Measurements from ENCODE around the gene GPATCH11. TPM values are rescaled to one million over a fixed set of nuclear protein-coding genes. Genes with fewer than 3 reads are reported as not detected.

The GPATCH11 gene
- total RNA-seq, 2 experiments from 2014 or later = 12.6 to 13.0 TPM

DNA sequence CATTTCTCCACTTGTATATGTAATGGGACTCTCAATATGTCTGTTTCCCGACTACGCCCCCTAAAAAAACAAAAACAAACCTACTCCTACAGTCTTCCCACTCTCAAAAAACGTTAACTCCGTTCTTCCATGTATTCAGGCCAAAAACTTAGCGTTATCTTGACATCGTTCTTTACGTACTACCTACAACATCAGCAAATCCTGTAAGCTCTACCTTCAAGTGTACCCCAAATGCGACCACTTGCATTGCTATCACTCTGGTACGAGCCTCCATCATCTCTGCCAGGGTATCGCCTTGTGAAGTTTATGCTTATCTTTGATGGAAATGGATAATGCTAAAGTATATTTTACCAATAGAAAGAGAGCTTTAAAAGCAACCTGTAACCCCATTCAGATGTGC lies 479 bp downstream of the GPATCH11 start:
- Mint-ChIP-seq H3K27ac (no peak overlapping the region), H3K27me3 (no peaks in the 10 kb centered on the region), H3K9me3 (no peaks in the 10 kb centered on the region), H3K4me3 (no peak overlapping the region), H3K36me3 (peaks cover 16% of the 10 kb centered on the region), H3K4me1 (ENCODE audit: low read depth) (peaks cover 31% of the 10 kb centered on the region)
- intact Hi-C loops (cut with micrococcal nuclease) = loop anchor here (1.0 to 10.0 kb wide), 5 partner anchors 112 to 1667 kb away; partner anchors contain the start of genes CEBPZ, CEBPZOS, NDUFAF7 and SRSF7
- POLR2A ChIA-PET = no interaction called here
- no peak for DNase-seq
- CTCF ChIA-PET = no interaction called here

DNA sequence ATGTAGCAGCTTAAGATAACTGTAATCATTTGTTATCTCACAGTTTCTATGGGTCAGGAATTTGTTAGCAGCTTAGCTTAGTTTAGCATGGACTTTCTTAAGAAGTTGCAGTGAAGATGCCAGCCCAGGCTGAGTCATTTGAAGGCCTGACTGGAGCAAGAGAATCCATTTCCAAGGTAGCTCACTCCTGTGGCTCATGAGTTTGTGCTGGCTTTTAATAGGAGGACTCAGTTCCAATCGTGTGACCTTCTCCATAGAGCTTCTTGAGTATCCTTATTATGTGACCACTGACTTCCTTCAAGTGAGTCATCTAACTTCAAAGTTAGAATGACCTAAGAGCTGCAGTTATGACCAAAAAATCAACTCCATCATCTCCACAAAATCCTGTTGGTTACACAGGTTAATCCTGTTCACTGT lies 1.4 kb downstream of the GPATCH11 start:
- intact Hi-C loops (cut with micrococcal nuclease) = loop anchor here (2.0 to 10.0 kb wide), 2 partner anchors 145 to 789 kb away; partner anchors contain the start of genes CEBPZ and NDUFAF7
- Mint-ChIP-seq H3K27me3 (no peaks in the 10 kb centered on the region), H3K9me3 (no peaks in the 10 kb centered on the region), H3K4me1 (ENCODE audit: low read depth) (peaks cover 22% of the 10 kb centered on the region), H3K4me3 (no peak overlapping the region), H3K36me3 (peaks cover 14% of the 10 kb centered on the region), H3K27ac (no peak overlapping the region)
- CTCF ChIA-PET = interaction anchor here (1.0 kb wide), 1 partner anchor 83 kb away, joined by 4 read pairs; no protein-coding TSS in a partner anchor
- peak; percentile 33 for DNase-seq
- POLR2A ChIA-PET = interaction anchor here (0.6 kb wide), 1 partner anchor 232 kb away, joined by 3 read pairs; no protein-coding TSS in a partner anchor

DNA sequence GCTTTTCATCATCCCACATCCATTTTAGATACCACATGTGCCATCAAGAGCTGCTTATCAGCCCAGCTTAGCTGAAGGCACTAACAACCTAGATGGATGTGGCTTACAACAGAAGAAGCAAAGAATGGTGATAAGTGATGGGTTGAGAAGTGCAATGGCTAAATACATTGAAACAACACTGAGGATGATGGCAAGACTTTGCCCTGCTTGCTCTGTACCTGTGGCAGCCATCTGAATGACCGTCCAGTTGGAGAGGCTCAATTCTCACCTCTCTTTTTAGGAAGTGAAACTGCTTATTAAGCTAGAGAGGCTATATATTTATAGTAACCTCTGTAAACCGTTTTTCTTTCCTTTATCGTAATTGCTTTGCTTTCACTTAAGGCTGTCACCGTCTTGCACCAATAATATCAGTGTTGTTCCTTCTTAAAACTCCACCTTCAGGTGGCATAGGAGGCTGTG lies 5.7 kb downstream of the GPATCH11 start:
- no peaks in the 10 kb centered on the region for H3K9me3 Mint-ChIP-seq
- H3K36me3 Mint-ChIP-seq = peaks cover 21% of the 10 kb centered on the region
- no peaks in the 10 kb centered on the region for H3K27me3 Mint-ChIP-seq
- ChIA-PET CTCF (no interaction called here), POLR2A (no interaction called here)
- intact Hi-C loops (cut with micrococcal nuclease) = no loop called here
- no peak overlapping the region for H3K27ac Mint-ChIP-seq
- DNase-seq = no peak
- no peaks in the 10 kb centered on the region for H3K4me1 Mint-ChIP-seq (ENCODE audit: low read depth)
- no peak overlapping the region for H3K4me3 Mint-ChIP-seq

DNA sequence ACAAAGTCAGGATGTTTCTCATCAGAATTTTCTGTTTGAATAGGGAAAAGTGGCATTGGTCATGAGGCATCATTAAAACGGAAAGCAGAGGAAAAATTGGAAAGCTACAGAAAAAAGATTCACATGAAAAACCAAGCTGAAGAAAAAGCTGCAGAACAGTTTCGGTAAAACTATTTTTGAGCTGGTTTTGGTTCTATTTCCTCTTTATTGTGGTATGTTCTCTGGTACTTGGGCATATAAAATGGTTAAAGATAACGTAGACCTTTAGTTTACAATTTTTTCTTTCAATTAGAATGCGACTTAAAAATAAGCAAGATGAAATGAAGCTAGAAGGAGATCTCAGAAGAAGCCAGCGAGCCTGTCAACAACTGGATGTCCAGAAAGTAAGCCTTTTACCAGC lies 7.6 kb downstream of the GPATCH11 start:
- Mint-ChIP-seq H3K36me3 (peaks cover 28% of the 10 kb centered on the region), H3K9me3 (no peaks in the 10 kb centered on the region), H3K4me1 (ENCODE audit: low read depth) (no peaks in the 10 kb centered on the region), H3K27me3 (no peaks in the 10 kb centered on the region), H3K27ac (no peak overlapping the region), H3K4me3 (no peak overlapping the region)
- no peak for DNase-seq
- ChIA-PET CTCF (no interaction called here), POLR2A (no interaction called here)
- intact Hi-C loops (cut with micrococcal nuclease) = no loop called here

DNA sequence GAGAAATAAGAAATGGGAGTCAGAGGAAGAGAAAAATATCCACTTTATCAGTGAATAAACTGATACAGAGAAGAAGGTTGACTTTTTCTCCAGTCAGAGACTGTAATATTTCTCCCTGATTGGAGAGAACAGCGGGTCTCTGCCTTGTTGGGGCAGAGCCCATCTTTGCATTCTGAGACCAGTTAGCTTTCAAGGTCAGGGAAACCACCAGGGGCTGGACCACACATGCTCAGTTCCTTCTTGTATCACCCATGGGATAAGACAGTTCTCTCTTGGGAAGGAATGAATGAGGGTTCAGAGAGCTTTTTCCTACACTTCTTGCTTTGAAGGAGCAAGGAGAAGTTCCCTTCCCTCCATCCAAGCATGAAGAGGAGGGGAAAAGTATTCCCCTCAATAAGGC lies 12.2 kb downstream of the GPATCH11 start:
- Mint-ChIP-seq H3K27me3 (no peaks in the 10 kb centered on the region), H3K9me3 (no peaks in the 10 kb centered on the region), H3K36me3 (peaks cover 27% of the 10 kb centered on the region), H3K4me3 (no peak overlapping the region), H3K27ac (no peak overlapping the region), H3K4me1 (ENCODE audit: low read depth) (no peaks in the 10 kb centered on the region)
- CTCF ChIA-PET = no interaction called here
- intact Hi-C loops (cut with micrococcal nuclease) = no loop called here
- no peak for DNase-seq
- POLR2A ChIA-PET = no interaction called here

DNA sequence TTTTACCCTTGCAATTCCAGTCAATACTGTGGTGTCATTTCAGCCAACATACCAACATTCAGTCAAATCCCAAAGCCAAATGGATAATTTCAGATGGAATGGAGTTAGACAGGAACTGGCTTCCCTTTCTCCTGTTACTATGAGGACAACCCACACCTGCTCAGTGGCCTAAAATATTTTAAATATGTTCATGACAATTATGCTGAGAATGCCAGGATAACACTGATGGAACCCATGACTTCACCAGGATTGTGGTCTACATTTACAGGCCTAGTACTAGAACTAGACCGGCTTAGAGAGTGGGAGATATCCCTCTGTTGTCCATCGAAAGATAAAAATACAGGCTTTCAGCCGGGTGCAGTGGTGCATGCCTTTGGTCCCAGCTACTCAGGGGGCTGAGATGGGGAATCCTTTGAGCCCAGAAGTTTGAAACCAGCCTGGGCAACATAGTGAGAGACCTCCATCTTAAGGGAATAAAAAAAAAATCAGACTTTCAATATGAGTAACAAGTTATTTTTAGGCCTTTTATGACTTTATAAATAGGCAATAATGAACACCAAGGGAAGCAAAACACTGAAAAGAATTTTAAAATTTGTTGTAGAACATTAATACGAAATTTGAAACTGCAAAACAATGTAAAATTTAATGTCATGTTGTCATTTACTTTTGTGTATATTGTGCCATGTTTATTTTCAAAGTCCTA lies 14.2 kb downstream of the GPATCH11 start:
- H3K27me3 Mint-ChIP-seq = no peaks in the 10 kb centered on the region
- intact Hi-C loops (cut with micrococcal nuclease) = no loop called here
- H3K4me3 Mint-ChIP-seq = no peak overlapping the region
- POLR2A ChIA-PET = no interaction called here
- H3K36me3 Mint-ChIP-seq = peaks cover 22% of the 10 kb centered on the region
- CTCF ChIA-PET = no interaction called here
- no peaks in the 10 kb centered on the region for H3K9me3 Mint-ChIP-seq
- no peak for DNase-seq
- H3K4me1 Mint-ChIP-seq (ENCODE audit: low read depth) = no peaks in the 10 kb centered on the region
- no peak overlapping the region for H3K27ac Mint-ChIP-seq

DNA sequence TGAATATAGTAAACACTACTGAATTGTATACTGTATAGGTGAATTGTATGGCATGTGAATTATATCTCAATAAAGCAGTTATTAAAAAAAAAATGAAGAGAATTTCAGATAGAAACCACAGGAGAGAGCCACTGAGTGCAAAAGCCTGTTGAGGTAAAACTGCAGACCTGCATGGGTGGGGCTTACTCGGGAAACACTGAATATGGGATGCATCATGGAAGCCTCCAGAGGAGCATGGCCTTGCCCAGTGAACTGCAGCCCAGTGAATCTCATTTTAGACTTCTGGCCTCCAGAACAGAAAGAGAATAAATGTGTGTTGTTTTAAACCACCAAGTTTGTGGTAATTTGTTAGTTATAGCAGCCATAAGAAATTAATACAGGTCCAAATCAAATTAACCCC lies 15.7 kb downstream of the GPATCH11 start:
- H3K36me3 Mint-ChIP-seq = peaks cover 17% of the 10 kb centered on the region
- no peak overlapping the region for H3K4me3 Mint-ChIP-seq
- CTCF ChIA-PET = no interaction called here
- H3K27ac Mint-ChIP-seq = no peak overlapping the region
- DNase-seq = no peak
- H3K9me3 Mint-ChIP-seq = no peaks in the 10 kb centered on the region
- H3K27me3 Mint-ChIP-seq = no peaks in the 10 kb centered on the region
- intact Hi-C loops (cut with micrococcal nuclease) = no loop called here
- POLR2A ChIA-PET = no interaction called here
- no peaks in the 10 kb centered on the region for H3K4me1 Mint-ChIP-seq (ENCODE audit: low read depth)

DNA sequence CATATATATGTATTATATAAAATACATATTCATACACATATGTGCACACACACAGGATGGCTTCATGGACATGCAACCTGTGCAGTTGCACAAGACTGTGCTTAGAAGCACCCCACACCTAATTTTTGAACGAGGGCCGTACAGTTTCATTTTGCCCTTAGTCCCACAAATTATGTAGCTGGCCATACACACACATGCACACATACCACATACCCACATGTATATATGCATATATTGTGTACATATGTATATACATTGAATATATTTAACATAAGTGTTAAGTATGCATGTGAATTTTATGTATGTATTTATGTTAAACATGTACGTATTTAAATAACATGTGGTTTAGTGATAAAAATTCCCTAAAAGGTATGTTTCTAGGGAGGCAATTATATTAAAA lies 18.3 kb downstream of the GPATCH11 start:
- Mint-ChIP-seq H3K36me3 (peaks cover 15% of the 10 kb centered on the region), H3K27me3 (no peaks in the 10 kb centered on the region), H3K27ac (no peak overlapping the region), H3K9me3 (no peaks in the 10 kb centered on the region), H3K4me3 (no peak overlapping the region), H3K4me1 (ENCODE audit: low read depth) (no peaks in the 10 kb centered on the region)
- CTCF ChIA-PET = no interaction called here
- intact Hi-C loops (cut with micrococcal nuclease) = no loop called here
- POLR2A ChIA-PET = no interaction called here
- DNase-seq = no peak

DNA sequence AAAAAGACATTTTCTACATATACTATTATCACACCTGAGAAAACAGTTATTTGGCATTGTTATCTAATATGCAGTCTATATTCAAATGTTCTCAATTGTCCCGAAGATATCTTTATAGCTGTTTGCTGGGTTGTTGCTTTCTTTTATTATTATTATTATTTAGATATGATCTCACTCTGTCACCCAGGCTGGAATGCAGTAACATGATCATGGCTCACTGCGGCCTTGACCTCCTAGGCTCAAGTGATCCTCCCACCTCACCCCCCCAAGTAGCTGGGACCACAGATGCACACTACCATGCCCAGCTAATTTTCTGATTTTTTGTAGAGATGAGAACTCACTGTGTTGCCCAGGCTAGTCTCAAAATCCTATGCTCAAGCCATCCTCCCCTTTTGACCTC lies 19.9 kb downstream of the GPATCH11 start:
- no peaks in the 10 kb centered on the region for H3K9me3 Mint-ChIP-seq
- no peak for DNase-seq
- POLR2A ChIA-PET = no interaction called here
- intact Hi-C loops (cut with micrococcal nuclease) = no loop called here
- no peak overlapping the region for H3K27ac Mint-ChIP-seq
- no peaks in the 10 kb centered on the region for H3K27me3 Mint-ChIP-seq
- CTCF ChIA-PET = no interaction called here
- H3K4me1 Mint-ChIP-seq (ENCODE audit: low read depth) = no peaks in the 10 kb centered on the region
- H3K36me3 Mint-ChIP-seq = peaks cover 24% of the 10 kb centered on the region
- H3K4me3 Mint-ChIP-seq = no peak overlapping the region

DNA sequence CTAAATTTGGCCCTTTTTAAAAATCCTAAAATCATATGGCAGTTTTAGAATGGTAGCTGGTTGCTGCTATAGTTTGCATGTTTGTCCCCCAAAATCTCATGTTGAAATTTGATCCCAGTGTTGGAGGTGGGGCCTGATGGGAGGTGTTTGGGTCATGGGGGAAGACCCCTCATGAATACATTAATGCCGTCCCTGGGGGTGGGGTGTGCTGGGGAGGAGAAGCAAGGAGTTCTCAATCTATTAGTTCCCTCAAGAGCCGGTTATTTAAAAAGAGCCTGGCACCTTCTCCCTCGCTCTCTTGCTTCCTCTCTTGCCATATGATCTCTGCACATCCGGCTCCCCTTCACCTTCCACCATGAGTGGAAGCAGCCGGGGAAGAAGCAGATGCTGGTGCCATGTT lies 20.8 kb downstream of the GPATCH11 start:
- Mint-ChIP-seq H3K9me3 (no peaks in the 10 kb centered on the region), H3K27ac (no peak overlapping the region), H3K4me3 (no peak overlapping the region), H3K4me1 (ENCODE audit: low read depth) (no peaks in the 10 kb centered on the region), H3K27me3 (no peaks in the 10 kb centered on the region), H3K36me3 (peaks cover 20% of the 10 kb centered on the region)
- CTCF ChIA-PET = no interaction called here
- POLR2A ChIA-PET = no interaction called here
- no peak for DNase-seq
- intact Hi-C loops (cut with micrococcal nuclease) = no loop called here

DNA sequence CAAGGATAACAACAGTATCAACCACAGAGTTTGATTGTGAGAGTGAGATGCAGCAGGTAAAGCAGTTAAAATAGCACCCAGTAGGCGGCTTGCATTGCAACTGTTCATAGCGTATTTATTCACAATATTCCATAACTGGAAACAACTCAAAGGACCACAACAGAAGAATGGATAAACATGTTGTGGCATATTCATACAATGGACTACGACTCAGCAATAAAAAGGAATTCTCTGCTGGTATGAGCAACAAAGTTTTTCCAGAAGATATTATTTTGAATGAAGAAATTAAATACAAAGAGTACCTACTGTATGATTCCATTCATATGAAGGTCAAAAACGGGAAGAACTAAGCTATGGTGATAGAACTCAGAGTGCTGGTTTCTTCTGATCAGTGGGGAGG lies 25.2 kb downstream of the GPATCH11 start:
- intact Hi-C loops (cut with micrococcal nuclease) = no loop called here
- POLR2A ChIA-PET = no interaction called here
- peaks cover 22% of the 10 kb centered on the region for H3K36me3 Mint-ChIP-seq

DNA sequence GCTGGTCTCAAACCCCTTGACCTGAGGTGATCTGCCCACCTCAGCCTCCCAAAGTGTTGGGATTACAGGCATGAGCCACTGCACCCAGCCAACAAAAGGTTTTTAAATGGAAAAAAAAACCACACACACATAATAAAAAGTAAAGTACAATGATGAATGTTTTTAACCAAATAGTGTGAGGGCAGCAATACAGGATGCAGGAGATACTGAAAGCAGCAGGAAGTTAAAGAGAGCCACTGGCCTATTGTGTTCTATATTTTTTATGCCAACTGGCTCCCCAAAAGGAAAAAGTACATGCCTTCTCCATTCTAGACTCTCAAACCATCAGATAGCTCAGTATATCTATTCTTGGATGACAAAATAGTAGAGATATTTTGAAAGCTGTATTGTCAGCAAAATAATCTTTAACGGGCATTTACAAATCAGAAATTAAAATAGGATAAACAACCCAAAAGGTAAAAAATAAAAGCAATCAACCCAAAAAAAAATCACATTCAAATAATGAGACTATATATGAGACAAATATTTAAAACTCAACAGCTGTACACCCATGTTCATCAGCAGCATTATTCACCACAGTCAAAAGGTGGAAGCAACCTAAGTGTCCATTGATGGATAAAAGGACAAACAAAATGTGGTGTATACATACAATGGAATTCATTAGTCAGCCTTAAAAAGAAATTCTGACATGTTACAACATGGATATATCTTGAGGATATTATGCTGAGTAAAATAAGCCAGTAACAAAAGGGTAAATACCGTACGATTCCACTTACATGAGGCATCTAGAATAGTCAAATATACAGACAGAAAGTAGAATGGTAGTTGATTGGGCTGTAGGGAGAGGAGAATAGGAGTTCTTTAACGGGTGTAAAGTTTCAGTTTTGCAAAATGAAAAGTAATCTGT lies 26.2 kb downstream of the GPATCH11 start:
- no peak overlapping the region for H3K27ac Mint-ChIP-seq
- intact Hi-C loops (cut with micrococcal nuclease) = no loop called here

More for the DNA sequence above, 25.2 kb downstream of the GPATCH11 start:
- DNase-seq = no peak
- H3K9me3 Mint-ChIP-seq = no peaks in the 10 kb centered on the region
- H3K27me3 Mint-ChIP-seq = no peaks in the 10 kb centered on the region
- H3K4me3 Mint-ChIP-seq = no peak overlapping the region
- CTCF ChIA-PET = interaction anchor here (0.6 kb wide), 1 partner anchor 12 kb away, joined by 4 read pairs; no protein-coding TSS in a partner anchor
- H3K4me1 Mint-ChIP-seq (ENCODE audit: low read depth) = no peaks in the 10 kb centered on the region
- H3K27ac Mint-ChIP-seq = no peak overlapping the region

More for the DNA sequence above, 26.2 kb downstream of the GPATCH11 start:
- POLR2A ChIA-PET = no interaction called here
- CTCF ChIA-PET = interaction anchor here (0.6 to 0.7 kb wide), 2 partner anchors 11 to 92 kb away, joined by 3 to 4 read pairs; no protein-coding TSS in a partner anchor
- no peaks in the 10 kb centered on the region for H3K4me1 Mint-ChIP-seq (ENCODE audit: low read depth)
- no peak overlapping the region for H3K4me3 Mint-ChIP-seq
- H3K36me3 Mint-ChIP-seq = peaks cover 23% of the 10 kb centered on the region
- no peaks in the 10 kb centered on the region for H3K9me3 Mint-ChIP-seq
- H3K27me3 Mint-ChIP-seq = no peaks in the 10 kb centered on the region
- no peak for DNase-seq
